Panc1 (cell line): ENCODE data around the gene MT4. TPM values are rescaled to one million over a fixed set of nuclear protein-coding genes. Genes with fewer than 3 reads are reported as not detected.

Source experiments
- ATAC-seq: fragments of 200-7000 bp; cut with Tn5 transposase; 2 replicates; pipeline ENCODE4 v1.9.1; 2020; ENCODE audit warnings: mild to moderate bottlenecking, moderate library complexity
- BruUV-seq: library from RNA; stranded (reverse); fragments of 400-500 nt; replicated peaks from 2 replicates; lab custom pipeline; 2021; lab: Mats Ljungman, UMichigan
- CTCF ChIA-PET: fragments of 300-600 bp; sonication (Branson Sonifier 250); formaldehyde crosslinking; loops from one replicate; lab custom pipeline; 2022; ENCODE audit warnings: antibody characterized with exemption; lab: Charles Lee
- POLR2A ChIA-PET: fragments of 300-600 bp; sonication (Branson Sonifier 250); formaldehyde crosslinking; loops from one replicate; lab custom pipeline; 2022; ENCODE audit warnings: antibody characterized with exemption; lab: Charles Lee
- DNase-seq: peaks from one replicate; pipeline ENCODE4 v3.0.0-alpha.2; 2010; ENCODE audit warnings: low read depth, low spot score
- H3K27ac ChIP-seq: 2 replicates; pipeline ENCODE4 v1.5.1; 2011; ENCODE audit warnings: mild to moderate bottlenecking, low read length, inconsistent platforms
- H3K27me3 ChIP-seq: fragments of 200-500 bp; sonication (Bioruptor generic); 2 replicates; pipeline ENCODE4 v1.6.0; 2014; ENCODE audit warnings: low read length, inconsistent platforms; ENCODE audit not compliant: control insufficient read depth, insufficient read depth
- H3K36me3 ChIP-seq: fragments of 200-500 bp; sonication (Bioruptor generic); 2 replicates; pipeline ENCODE4 v1.5.1; 2014; ENCODE audit warnings: inconsistent platforms, mild to moderate bottlenecking, low read length, moderate library complexity; ENCODE audit not compliant: control insufficient read depth, insufficient read depth
- H3K4me1 ChIP-seq: 2 replicates; pipeline ENCODE4 v1.5.1; 2011; ENCODE audit warnings: inconsistent platforms, mild to moderate bottlenecking, low read length, moderate library complexity; ENCODE audit not compliant: control insufficient read depth, insufficient read depth
- H3K4me3 ChIP-seq, 2 experiments: 2 replicates each; pipeline ENCODE4 v1.5.1; 2011 to 2012; ENCODE audit warnings: low read depth in 2 of 2, low read length in 2 of 2, mild to moderate bottlenecking in 2 of 2, inconsistent platforms in 1 of 2, moderate library complexity in 1 of 2
- H3K9me3 ChIP-seq: fragments of 200-500 bp; sonication (Bioruptor generic); 2 replicates; pipeline ENCODE4 v1.5.1; 2014; ENCODE audit warnings: low read depth, mild to moderate bottlenecking, inconsistent platforms, low read length, moderate library complexity; ENCODE audit not compliant: control insufficient read depth, insufficient read depth
- POLR2AphosphoS5 ChIP-seq: IDR thresholded peaks from 2 replicates; pipeline ENCODE4 v1.6.1; 2012; ENCODE audit warnings: mild to moderate bottlenecking, low read depth, low read length, moderate library complexity
- SIN3A ChIP-seq: IDR thresholded peaks from 2 replicates; pipeline ENCODE4 v1.6.1; 2012; ENCODE audit warnings: low read depth, mild to moderate bottlenecking, low read length, moderate library complexity, borderline replicate concordance; ENCODE audit not compliant: insufficient read depth
- TCF7L2 ChIP-seq: IDR thresholded peaks from 2 replicates; pipeline ENCODE4 v1.6.1; 2011; ENCODE audit warnings: mild to moderate bottlenecking, low read depth, low read length, inconsistent platforms
- in situ Hi-C: cut with HindIII; loops from 2 replicates; pipeline ENCODE4 v1.10.0; 2016; ENCODE audit warnings: low sequenced_read_pairs, low pct_unique_long_range_greater_than_20kb
- intact Hi-C: fragments of 100-400 bp; cut with micrococcal nuclease; formaldehyde crosslinking; loops from one replicate; pipeline ENCODE4 v1.10.0; 2022; ENCODE audit not compliant: unreplicated experiment
- total RNA-seq: library from RNA; stranded (reverse); gene quantifications from one replicate; pipeline ENCODE4 v1.2.1, GENCODE V29; 2021; ENCODE audit not compliant: unreplicated experiment
- TF ChIP-seq, protein P1 (sequence below), 2 experiments: IDR thresholded peaks; 2 replicates each; pipeline ENCODE4 v1.6.1; 2011 to 2012; ENCODE audit warnings: low read depth in 2 of 2, control low read depth in 1 of 2, low read length in 1 of 2, mild to moderate bottlenecking in 1 of 2, moderate library complexity in 1 of 2; ENCODE audit not compliant: insufficient read depth in 1 of 2
- TF ChIP-seq, protein P2 (sequence below): fragments of 450-650 bp; IDR thresholded peaks from 2 replicates; pipeline ENCODE4 v1.5.1; 2017; ENCODE audit warnings: mild to moderate bottlenecking

MT4 gene
- total RNA-seq, 1 experiment from 2014 or later: not detected

DNA sequence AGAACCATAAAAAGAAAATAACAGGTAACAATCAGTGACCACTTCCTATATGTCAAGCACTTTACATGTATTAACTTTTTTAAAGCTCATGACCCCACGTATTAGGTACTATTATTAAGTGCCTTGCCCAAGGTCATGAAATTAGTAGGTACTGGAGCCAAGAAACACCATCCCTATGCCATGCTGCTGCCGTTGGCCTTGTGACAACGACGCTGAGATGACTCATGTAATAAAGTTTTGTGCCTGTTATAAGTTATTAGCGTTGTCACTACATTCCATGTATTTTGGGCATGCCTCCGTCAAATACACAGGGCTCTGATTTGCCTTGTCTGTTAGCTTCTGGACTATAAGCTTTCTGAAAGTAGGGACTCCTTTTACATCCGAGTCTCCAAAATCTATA lies 46.4 kb upstream of the MT4 start:
- Histone ChIP-seq H3K27me3 (no peaks in the 10 kb centered on the region), H3K27ac (peak overlapping the region; percentile 48; the same call in 1 of the 2 replicates), H3K36me3 (no peaks in the 10 kb centered on the region; the same call in 1 of the 2 replicates), H3K4me3 (no peak overlapping the region; a peak in 1 of 4 replicates), H3K9me3 (no peaks in the 10 kb centered on the region), H3K4me1 (peaks cover 33% of the 10 kb centered on the region)
- DNase-seq: peak; percentile 18
- ChIA-PET CTCF (no interaction called here), POLR2A (no interaction called here)
- intact Hi-C loops: no loop called here
- in situ Hi-C loops: no loop called here
- BruUV-seq: TSS peak; percentile 61
- no peak for ATAC-seq
- no peak for TF ChIP-seq TCF7L2
- TF ChIP-seq, protein P1, sequence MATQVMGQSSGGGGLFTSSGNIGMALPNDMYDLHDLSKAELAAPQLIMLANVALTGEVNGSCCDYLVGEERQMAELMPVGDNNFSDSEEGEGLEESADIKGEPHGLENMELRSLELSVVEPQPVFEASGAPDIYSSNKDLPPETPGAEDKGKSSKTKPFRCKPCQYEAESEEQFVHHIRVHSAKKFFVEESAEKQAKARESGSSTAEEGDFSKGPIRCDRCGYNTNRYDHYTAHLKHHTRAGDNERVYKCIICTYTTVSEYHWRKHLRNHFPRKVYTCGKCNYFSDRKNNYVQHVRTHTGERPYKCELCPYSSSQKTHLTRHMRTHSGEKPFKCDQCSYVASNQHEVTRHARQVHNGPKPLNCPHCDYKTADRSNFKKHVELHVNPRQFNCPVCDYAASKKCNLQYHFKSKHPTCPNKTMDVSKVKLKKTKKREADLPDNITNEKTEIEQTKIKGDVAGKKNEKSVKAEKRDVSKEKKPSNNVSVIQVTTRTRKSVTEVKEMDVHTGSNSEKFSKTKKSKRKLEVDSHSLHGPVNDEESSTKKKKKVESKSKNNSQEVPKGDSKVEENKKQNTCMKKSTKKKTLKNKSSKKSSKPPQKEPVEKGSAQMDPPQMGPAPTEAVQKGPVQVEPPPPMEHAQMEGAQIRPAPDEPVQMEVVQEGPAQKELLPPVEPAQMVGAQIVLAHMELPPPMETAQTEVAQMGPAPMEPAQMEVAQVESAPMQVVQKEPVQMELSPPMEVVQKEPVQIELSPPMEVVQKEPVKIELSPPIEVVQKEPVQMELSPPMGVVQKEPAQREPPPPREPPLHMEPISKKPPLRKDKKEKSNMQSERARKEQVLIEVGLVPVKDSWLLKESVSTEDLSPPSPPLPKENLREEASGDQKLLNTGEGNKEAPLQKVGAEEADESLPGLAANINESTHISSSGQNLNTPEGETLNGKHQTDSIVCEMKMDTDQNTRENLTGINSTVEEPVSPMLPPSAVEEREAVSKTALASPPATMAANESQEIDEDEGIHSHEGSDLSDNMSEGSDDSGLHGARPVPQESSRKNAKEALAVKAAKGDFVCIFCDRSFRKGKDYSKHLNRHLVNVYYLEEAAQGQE (IDR thresholded peaks at IDR 0.05; ENCODE audit: insufficient read depth in 1 of 2, low read depth in 2 of 2, low read length in 1 of 2): no peak
- TF ChIP-seq, protein P2, sequence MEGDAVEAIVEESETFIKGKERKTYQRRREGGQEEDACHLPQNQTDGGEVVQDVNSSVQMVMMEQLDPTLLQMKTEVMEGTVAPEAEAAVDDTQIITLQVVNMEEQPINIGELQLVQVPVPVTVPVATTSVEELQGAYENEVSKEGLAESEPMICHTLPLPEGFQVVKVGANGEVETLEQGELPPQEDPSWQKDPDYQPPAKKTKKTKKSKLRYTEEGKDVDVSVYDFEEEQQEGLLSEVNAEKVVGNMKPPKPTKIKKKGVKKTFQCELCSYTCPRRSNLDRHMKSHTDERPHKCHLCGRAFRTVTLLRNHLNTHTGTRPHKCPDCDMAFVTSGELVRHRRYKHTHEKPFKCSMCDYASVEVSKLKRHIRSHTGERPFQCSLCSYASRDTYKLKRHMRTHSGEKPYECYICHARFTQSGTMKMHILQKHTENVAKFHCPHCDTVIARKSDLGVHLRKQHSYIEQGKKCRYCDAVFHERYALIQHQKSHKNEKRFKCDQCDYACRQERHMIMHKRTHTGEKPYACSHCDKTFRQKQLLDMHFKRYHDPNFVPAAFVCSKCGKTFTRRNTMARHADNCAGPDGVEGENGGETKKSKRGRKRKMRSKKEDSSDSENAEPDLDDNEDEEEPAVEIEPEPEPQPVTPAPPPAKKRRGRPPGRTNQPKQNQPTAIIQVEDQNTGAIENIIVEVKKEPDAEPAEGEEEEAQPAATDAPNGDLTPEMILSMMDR: no peak
- no peak for TF ChIP-seq POLR2AphosphoS5
- TF ChIP-seq SIN3A: no peak

DNA sequence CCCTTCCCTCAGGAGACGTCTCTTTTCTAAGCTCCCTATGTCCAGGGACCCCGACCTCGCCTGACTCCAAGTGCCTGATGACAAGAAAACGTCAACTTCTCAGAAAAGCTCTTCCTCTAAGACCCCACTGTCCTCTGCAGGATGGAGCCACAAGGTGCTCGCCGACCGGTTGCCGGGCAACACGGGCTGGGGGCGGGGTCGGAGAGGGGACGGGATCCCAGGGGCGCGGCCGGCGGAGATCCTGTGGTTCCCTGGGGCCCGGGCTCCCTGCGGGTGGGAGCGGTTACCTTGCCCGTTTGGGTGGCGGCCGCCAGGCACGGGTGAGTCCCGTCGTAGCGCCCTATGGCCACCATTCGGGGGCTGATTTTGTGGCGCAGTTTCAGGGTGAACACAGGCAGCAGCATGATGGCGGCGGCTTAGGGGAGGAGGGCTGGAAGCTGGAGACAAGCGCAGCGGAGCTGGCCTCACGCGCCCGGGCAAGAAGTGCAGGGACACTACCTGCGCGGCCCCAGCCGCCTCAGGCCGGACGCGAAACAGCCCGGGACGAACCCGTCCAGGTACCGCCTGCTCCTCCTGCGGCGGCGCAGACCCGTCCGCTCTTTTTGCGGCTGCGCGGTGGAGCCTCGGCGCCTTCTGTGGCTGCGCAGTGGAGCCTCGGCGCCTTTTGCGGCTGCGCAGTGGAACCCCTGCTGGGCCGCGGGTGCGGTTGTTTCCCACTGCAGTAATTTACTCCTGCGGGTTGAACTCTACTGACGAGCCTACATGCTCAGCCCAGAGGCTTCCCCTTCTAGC lies 45.2 kb upstream of the MT4 start, which contains the start of gene BBS2:
BBS2 (minus strand) TSS at position 566 of the 792 bp plus-strand sequence; CDS start at position 404, 162 bp downstream.
- BruUV-seq: no TSS peak

More for the DNA sequence above, 45.2 kb upstream of the MT4 start, which contains the start of gene BBS2:
- CTCF ChIA-PET: interaction anchor here (0.7 kb wide), 1 partner anchor 62 kb away, joined by 6 read pairs; no protein-coding TSS in a partner anchor
- no peaks in the 10 kb centered on the region for H3K27me3 ChIP-seq
- peak within 1 kb of the TSS; percentile 76 to 78 for H3K4me3 ChIP-seq
- ATAC-seq (peak; percentile 98), DNase-seq (peak; percentile 20)
- POLR2A ChIA-PET: no interaction called here
- H3K4me1 ChIP-seq: peaks cover 31% of the 10 kb centered on the region
- in situ Hi-C loops: no loop called here
- no peaks in the 10 kb centered on the region; the same call in 1 of the 2 replicates for H3K36me3 ChIP-seq
- intact Hi-C loops: no loop called here
- no peaks in the 10 kb centered on the region for H3K9me3 ChIP-seq
- peak within 1 kb of the TSS; percentile 90 for H3K27ac ChIP-seq
- TF ChIP-seq, protein P2: no peak
- peak; percentile 69 for TF ChIP-seq POLR2AphosphoS5
